GM12865 (cell line): ENCODE results near the gene CLGN.
"Not testable (repeated sequence)": the region's sequence is repeated elsewhere in the genome, so short reads cannot be mapped to it uniquely, and the experiment has no call there.

Source experiments
- DNase-seq: peaks from one replicate; pipeline ENCODE4 v3.0.0; 2010; ENCODE audit warnings: low read depth
- H3K4me3 ChIP-seq: 2 replicates; pipeline ENCODE4 v1.5.1; 2011; ENCODE audit warnings: mild to moderate bottlenecking, low read depth, low read length, control low read depth
- CTCF ChIP-seq: IDR thresholded peaks from 2 replicates; pipeline ENCODE4 v1.5.1; 2011; ENCODE audit warnings: low read length, control low read depth, low read depth, inconsistent platforms; ENCODE audit not compliant: insufficient read depth; ENCODE audit errors: missing control alignments

The CLGN gene

DNA sequence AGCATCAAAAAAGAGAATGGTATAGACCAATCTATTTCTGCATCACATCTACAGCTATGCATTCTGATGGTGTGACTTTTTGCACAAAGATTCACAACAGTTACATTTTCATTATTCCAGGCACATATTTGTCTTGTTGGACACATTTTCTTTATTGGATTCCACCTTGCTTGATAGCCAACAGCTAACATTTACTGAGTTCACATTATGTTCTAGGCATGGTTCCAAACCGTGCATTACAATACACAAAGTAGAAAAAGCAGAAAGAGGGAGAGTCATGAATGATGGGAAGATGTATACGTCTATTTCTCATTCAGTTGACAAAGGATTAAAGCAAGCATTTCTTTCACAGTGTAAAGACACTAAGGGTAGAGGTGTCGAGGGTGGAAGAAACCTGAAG, 22.9 kb upstream of the CLGN start:
- no peak for DNase-seq
- no peak for TF ChIP-seq CTCF
- H3K4me3 ChIP-seq = no peak overlapping the region

- DNase-seq = no peak
Observed at GRCh38 chr4:140448830-140449229, 21.4 kb upstream of the CLGN start.

GRCh38 chr4:140448162-140448561, 20.7 kb upstream of the CLGN start:
- DNase-seq = no peak
- H3K4me3 ChIP-seq = no peak overlapping the region
- no peak for TF ChIP-seq CTCF

More at GRCh38 chr4:140448830-140449229, 21.4 kb upstream of the CLGN start:
- TF ChIP-seq CTCF = no peak
- H3K4me3 ChIP-seq = no peak overlapping the region

GRCh38 chr4:140444347-140444746, 16.9 kb upstream of the CLGN start:
- H3K4me3 ChIP-seq, DNase-seq: not testable (repeated sequence)

GRCh38 chr4:140439644-140440142, 12.2 kb upstream of the CLGN start:
- H3K4me3 ChIP-seq = no peak overlapping the region
- TF ChIP-seq CTCF = no peak

GRCh38 chr4:140427919-140428471, 547 bp upstream of the CLGN start:
- no peak for TF ChIP-seq CTCF
- no peak for DNase-seq
- peak overlapping the region; percentile 77 for H3K4me3 ChIP-seq

More at GRCh38 chr4:140439644-140440142, 12.2 kb upstream of the CLGN start:
- DNase-seq = no peak

GRCh38 chr4:140426610-140427105, 790 bp downstream of the CLGN start:
- DNase-seq = no peak
- H3K4me3 ChIP-seq = peak overlapping the region; percentile 77

More at GRCh38 chr4:140426610-140427105, 790 bp downstream of the CLGN start:
- TF ChIP-seq CTCF = no peak
